ENCODE measurements around the gene DEFB118. TPM values are rescaled to one million over a fixed set of nuclear protein-coding genes. Genes with fewer than 3 reads are reported as not detected.

The DEFB118 gene, protein sequence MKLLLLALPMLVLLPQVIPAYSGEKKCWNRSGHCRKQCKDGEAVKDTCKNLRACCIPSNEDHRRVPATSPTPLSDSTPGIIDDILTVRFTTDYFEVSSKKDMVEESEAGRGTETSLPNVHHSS
- not detected for total RNA-seq

DNA sequence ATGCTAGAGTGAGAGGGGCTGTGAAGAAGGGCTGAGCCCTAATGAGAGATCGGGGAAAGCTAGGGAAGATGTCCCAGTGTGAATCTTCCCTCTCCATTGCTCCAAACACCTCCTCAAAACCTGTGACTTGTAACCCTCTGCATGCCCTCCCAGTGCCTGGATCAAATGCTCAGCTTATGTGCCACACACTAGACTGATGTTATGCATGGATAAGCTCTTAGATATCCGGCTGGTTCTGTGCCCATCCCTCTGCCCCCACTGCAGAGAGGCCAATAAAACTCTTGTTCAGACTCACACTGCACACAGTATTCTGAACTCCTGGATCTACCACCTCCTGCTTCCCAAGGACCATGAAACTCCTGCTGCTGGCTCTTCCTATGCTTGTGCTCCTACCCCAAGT lies at the start of gene DEFB118:
TSS of gene DEFB118 (plus strand) at position 301 of the 400 bp plus-strand sequence. CDS start at position 351, 50 bp downstream.

DNA sequence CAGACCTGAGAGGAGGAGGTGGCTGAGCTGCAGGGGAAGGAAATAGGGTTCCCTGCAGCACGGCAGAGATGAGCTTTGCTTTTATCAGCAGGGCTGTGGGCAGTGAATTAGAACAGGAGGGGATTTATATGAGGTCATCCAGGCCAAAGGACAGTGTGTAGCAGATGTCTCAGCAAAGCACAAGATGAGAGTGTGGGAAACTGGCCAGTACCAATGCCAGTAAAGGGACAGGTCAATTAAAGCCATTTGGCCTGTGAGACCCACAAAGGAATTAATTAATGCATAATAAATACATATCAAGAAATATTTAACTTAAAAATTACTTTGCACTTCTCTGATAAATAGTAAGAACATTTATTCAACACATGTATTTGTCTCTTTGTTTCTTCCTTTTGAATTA lies 22.1 kb downstream of the DEFB118 start, which contains the start of gene DEFB119:
TSS of gene DEFB119 (minus strand) at position 101 of the 400 bp plus-strand sequence. CDS start 107 bp downstream, outside the sequence.

DNA sequence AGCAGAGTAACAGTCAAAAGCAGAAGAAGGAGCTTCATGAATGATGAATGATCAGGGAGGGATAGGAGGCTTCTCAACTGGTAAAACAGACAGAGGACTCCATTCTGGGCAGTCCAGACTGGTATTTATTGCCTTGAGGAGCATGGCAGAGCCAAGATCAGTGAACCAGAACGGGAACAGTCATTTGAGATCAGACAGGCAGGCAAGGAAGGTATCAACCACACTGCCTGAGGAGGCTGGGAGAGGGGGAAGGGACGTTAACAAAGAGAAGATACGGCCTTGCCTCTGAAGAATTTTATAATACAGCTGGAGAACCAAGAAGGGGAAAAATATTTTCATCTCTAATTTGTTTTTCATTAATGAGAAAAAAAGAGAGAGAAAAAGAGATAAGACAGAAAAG lies 37.7 kb downstream of the DEFB118 start, which contains the start of gene DEFB121:
TSS of gene DEFB121 (minus strand) at position 101 of the 400 bp plus-strand sequence. CDS start at position 38, 63 bp downstream.

Small RNA genes lying within 50 kb of the gene (small RNA-seq; reads per million reads assigned to genes)
- gene DEFB117 (ENCODE audit: low replicate concordance) (not detected), gene RF00561 (ENCODE audit: low replicate concordance) (not detected), gene RNA5SP480 (ENCODE audit: low replicate concordance) (not detected)

Other genes starting within 250 kb of the DEFB118 start
- gene DEFB115, start 110.9 kb upstream of the DEFB118 start, total RNA-seq, result not detected
- not detected for gene DEFB116, start 60.0 kb upstream of the DEFB118 start, total RNA-seq
- gene DEFB119, start 22.0 kb downstream of the DEFB118 start, total RNA-seq, result not detected
- gene DEFB121, start 37.6 kb downstream of the DEFB118 start, total RNA-seq, result not detected
- gene DEFB123, start 72.0 kb downstream of the DEFB118 start, total RNA-seq, result not detected
- not detected for gene DEFB124, start 106.5 kb downstream of the DEFB118 start, total RNA-seq
- 2.8 TPM for gene REM1, start 106.7 kb downstream of the DEFB118 start, total RNA-seq
- gene HM13, start 145.8 kb downstream of the DEFB118 start, total RNA-seq, result 79.2 TPM
- 748 TPM for gene ID1, start 236.7 kb downstream of the DEFB118 start, total RNA-seq

All from metanephros (tissue), 2 donors.